GM12878 (cell line): ENCODE data around the gene ATP6V0C. TPM values are rescaled to one million over a fixed set of nuclear protein-coding genes. Genes with fewer than 3 reads are reported as not detected.

Experiments used
- ATAC-seq: fragments of 200-7000 bp; cut with Tn5 transposase; 3 replicates; pipeline ENCODE4 v1.9.1; 2020; ENCODE audit warnings: mild to moderate bottlenecking, moderate library complexity
- BruUV-seq: library from RNA; stranded (reverse); fragments of 400-500 nt; replicated peaks from 2 replicates; lab custom pipeline; 2021; lab: Mats Ljungman, UMichigan
- CTCF ChIA-PET: fragments of 300-600 bp; sonication (Branson Sonifier 250); formaldehyde crosslinking; extraction: SDS; loops from one replicate; lab custom pipeline; 2021; ENCODE audit warnings: inconsistent platforms; lab: Yijun Ruan, JAX
- POLR2A ChIA-PET: fragments of 350-600 bp; formaldehyde crosslinking; extraction: SDS; loops from one replicate; lab custom pipeline; 2021; ENCODE audit warnings: inconsistent platforms; lab: Charles Lee
- RAD21 ChIA-PET: fragments of 300-600 bp; sonication (Branson Sonifier 250); formaldehyde crosslinking; loops from one replicate; lab custom pipeline; 2023; ENCODE audit warnings: antibody characterized with exemption; ENCODE audit not compliant: unreplicated experiment; lab: Charles Lee
- SMC1A ChIA-PET: fragments of 300-600 bp; sonication (Branson Sonifier 250); formaldehyde crosslinking; loops from one replicate; lab custom pipeline; 2023; ENCODE audit not compliant: unreplicated experiment, uncharacterized antibody; lab: Charles Lee
- DNase-seq: peaks from one replicate; pipeline ENCODE4 v3.0.0-alpha.2; 2011; ENCODE audit warnings: low read depth, low spot score
- FAIRE-seq: peaks from 3 replicates; lab custom pipeline; 2011; peaks lifted over from hg19 to GRCh38; lab: Jason Lieb, UNC
- H2AFZ ChIP-seq: 2 replicates; pipeline ENCODE4 v1.6.0; 2011; ENCODE audit warnings: low read depth, low read length, control low read depth; ENCODE audit not compliant: control insufficient read depth
- H3K27ac ChIP-seq: 2 replicates; pipeline ENCODE4 v1.5.1; 2011; ENCODE audit warnings: control low read depth; ENCODE audit not compliant: control insufficient read depth, insufficient read depth
- H3K27me3 ChIP-seq, 2 experiments: replicated peaks in 1 of 2; 2 replicates each; pipeline versions ENCODE4 v1.6.0 to v1.6.1; 2011; ENCODE audit warnings: low read length in 1 of 2; ENCODE audit not compliant: control insufficient read depth in 2 of 2, insufficient read depth in 2 of 2
- H3K36me3 ChIP-seq, 2 experiments: 2 replicates each; pipeline ENCODE4 v1.5.1; 2011; ENCODE audit warnings: low read length in 1 of 2; ENCODE audit not compliant: control insufficient read depth in 2 of 2, insufficient read depth in 2 of 2
- H3K4me1 ChIP-seq: 2 replicates; pipeline ENCODE4 v1.6.1; 2011; ENCODE audit warnings: mild to moderate bottlenecking, low read length, moderate library complexity, mixed read lengths; ENCODE audit not compliant: control insufficient read depth, insufficient read depth
- H3K4me2 ChIP-seq: 2 replicates; pipeline ENCODE4 v1.6.0; 2011; ENCODE audit warnings: control low read depth; ENCODE audit not compliant: control insufficient read depth, insufficient read depth
- H3K4me3 ChIP-seq: fragments of 200-600 bp; sonication (generic); 2 replicates; pipeline ENCODE4 v1.5.1; 2016
- H3K79me2 ChIP-seq: 2 replicates; pipeline ENCODE4 v1.6.0; 2011; ENCODE audit warnings: low read length; ENCODE audit not compliant: control insufficient read depth, insufficient read depth
- H3K9ac ChIP-seq: 2 replicates; pipeline ENCODE4 v1.8.0; 2011; ENCODE audit warnings: low read length, control low read depth, mixed read lengths; ENCODE audit not compliant: control insufficient read depth, insufficient read depth
- H3K9me3 ChIP-seq: replicated peaks from 3 replicates; pipeline ENCODE4 v1.5.1; 2011; ENCODE audit warnings: mild to moderate bottlenecking, low read length; ENCODE audit not compliant: control insufficient read depth, insufficient read depth
- H4K20me1 ChIP-seq: 2 replicates; pipeline ENCODE4 v1.6.0; 2011; ENCODE audit not compliant: control insufficient read depth, insufficient read depth
- BACH1 ChIP-seq: fragments of 450-650 bp; IDR thresholded peaks from 2 replicates; pipeline ENCODE4 v1.6.1; 2017; ENCODE audit warnings: mild to moderate bottlenecking, borderline replicate concordance
- BHLHE40 ChIP-seq, 2 experiments: fragments of 450-650 bp in 1 of 2; IDR thresholded peaks; 2 replicates each; pipeline ENCODE4 v1.6.1; 2011 to 2017; ENCODE audit warnings: low read depth in 2 of 2, borderline replicate concordance in 1 of 2, improper control_type of control experiment in 1 of 2, low read length in 1 of 2, mild to moderate bottlenecking in 1 of 2
- BRCA1 ChIP-seq: IDR thresholded peaks from 2 replicates; pipeline ENCODE4 v1.6.1; 2011; ENCODE audit warnings: low read depth, low read length, improper control_type of control experiment
- CBFB ChIP-seq: IDR thresholded peaks from 2 replicates; pipeline ENCODE4 v1.6.1; 2016; ENCODE audit warnings: antibody characterized with exemption, low read depth
- IRF5 ChIP-seq: fragments of 450-650 bp; IDR thresholded peaks from 2 replicates; pipeline ENCODE4 v1.6.1; 2017; ENCODE audit warnings: borderline replicate concordance
- PBX3 ChIP-seq: IDR thresholded peaks from 2 replicates; pipeline ENCODE4 v1.6.1; 2011; ENCODE audit warnings: mild to moderate bottlenecking, low read depth, low read length, moderate library complexity; ENCODE audit not compliant: insufficient replicate concordance
- POU2F2 ChIP-seq: IDR thresholded peaks from 3 replicates; pipeline ENCODE4 v1.6.1; 2011; ENCODE audit warnings: low read depth, mild to moderate bottlenecking, low read length, borderline replicate concordance
- SKIL ChIP-seq: fragments of 450-650 bp; IDR thresholded peaks from 2 replicates; pipeline ENCODE4 v1.6.1; 2017; ENCODE audit warnings: mild to moderate bottlenecking, low read depth, inconsistent platforms; ENCODE audit not compliant: poor library complexity, severe bottlenecking
- SMAD1 ChIP-seq: fragments of 450-650 bp; IDR thresholded peaks from 2 replicates; pipeline ENCODE4 v1.6.1; 2018; ENCODE audit warnings: mild to moderate bottlenecking, low read depth; ENCODE audit not compliant: partially characterized antibody
- SP1 ChIP-seq: IDR thresholded peaks from one replicate; pipeline ENCODE4 v1.6.1; 2011; ENCODE audit warnings: low read depth, low read length
- TAF1 ChIP-seq: IDR thresholded peaks from 2 replicates; pipeline ENCODE4 v1.6.1; 2011; ENCODE audit warnings: mild to moderate bottlenecking, low read depth, low read length, borderline replicate concordance
- YY1 ChIP-seq: IDR thresholded peaks from 2 replicates; pipeline ENCODE4 v1.6.1; 2011; ENCODE audit warnings: low read depth, mild to moderate bottlenecking, low read length
- WGBS: methylation state at CpG from one replicate; pipeline ENCODE4 v1.1.6; 2016; ENCODE audit warnings: low lambda C conversion rate; ENCODE audit not compliant: insufficient replicate concordance, insufficient coverage; ENCODE audit errors: missing lambda C conversion rate; 5-methylcytosine and 5-hydroxymethylcytosine counted together
- in situ Hi-C: fragments of 300-500 bp; cut with MboI; formaldehyde crosslinking; loops from 9 replicates; pipeline ENCODE4 v1.14.3; 2018; ENCODE audit warnings: mixed read lengths
- intact Hi-C: fragments of 100-400 bp; cut with micrococcal nuclease; formaldehyde crosslinking; loops from one replicate; pipeline ENCODE4 v1.14.2; 2022; ENCODE audit not compliant: unreplicated experiment
- polyA plus RNA-seq, 11 experiments: library from polyadenylated mRNA; depleted of rRNA in 4 of 11; unstranded in 6 of 11; stranded (reverse) in 5 of 11; fragments of >200 nt; fragmentation: Nextera tagmentation in 4 of 11; fragmentation: Illumina TruSeq in 1 of 11; extraction: Ambion mirVana in 4 of 11; extraction: Trizol in 1 of 11; gene quantifications; 1 replicate in 1 of 11; 2 replicates in 10 of 11; pipeline versions ENCODE4 v1.2.1 to v1.2.3, GENCODE V29; 2011 to 2016; ENCODE audit warnings: inconsistent platforms in 2 of 11, missing spikeins in 2 of 11, low read depth in 1 of 11
- total RNA-seq, 4 experiments: library from RNA; depleted of rRNA in 3 of 4; stranded (reverse); fragments of >200 nt in 3 of 4; fragmentation: Illumina TruSeq in 1 of 4; extraction: Trizol in 1 of 4; gene quantifications; 2 replicates each; pipeline versions ENCODE4 v1.2.1 to v1.2.3, GENCODE V29; 2013 to 2021
- TF ChIP-seq, protein P1 (sequence below): fragments of 150-350 bp; IDR thresholded peaks from 2 replicates; pipeline ENCODE4 v1.6.1; 2016; ENCODE audit warnings: low read depth, low read length

ATP6V0C gene
- total and polyA plus RNA-seq, 10 of the 15 experiments (the other 5 are each of a cell fraction or from before 2014, with no cell fraction given), result 2.4 to 135 (median 18.4) TPM

DNA sequence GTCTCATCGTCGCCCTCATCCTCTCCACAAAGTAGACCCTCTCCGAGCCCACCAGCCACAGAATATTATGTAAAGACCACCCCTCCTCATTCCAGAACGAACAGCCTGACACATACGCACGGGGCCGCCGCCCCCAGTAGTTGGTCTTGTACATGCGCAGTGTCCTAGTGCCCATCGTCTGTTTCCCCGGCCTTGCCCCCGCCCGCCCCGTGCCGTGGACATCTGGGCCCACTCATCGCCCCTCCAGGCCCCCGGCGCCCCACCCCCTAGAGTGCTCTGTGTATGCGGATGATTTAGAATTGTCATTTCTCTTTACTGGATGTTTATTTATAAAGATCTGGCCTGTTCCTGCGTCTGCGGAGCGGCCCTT, 5.9 kb downstream of the ATP6V0C start (continued):
- TF ChIP-seq SMAD1 (no peak), IRF5 (no peak)
- TF ChIP-seq, protein P1, sequence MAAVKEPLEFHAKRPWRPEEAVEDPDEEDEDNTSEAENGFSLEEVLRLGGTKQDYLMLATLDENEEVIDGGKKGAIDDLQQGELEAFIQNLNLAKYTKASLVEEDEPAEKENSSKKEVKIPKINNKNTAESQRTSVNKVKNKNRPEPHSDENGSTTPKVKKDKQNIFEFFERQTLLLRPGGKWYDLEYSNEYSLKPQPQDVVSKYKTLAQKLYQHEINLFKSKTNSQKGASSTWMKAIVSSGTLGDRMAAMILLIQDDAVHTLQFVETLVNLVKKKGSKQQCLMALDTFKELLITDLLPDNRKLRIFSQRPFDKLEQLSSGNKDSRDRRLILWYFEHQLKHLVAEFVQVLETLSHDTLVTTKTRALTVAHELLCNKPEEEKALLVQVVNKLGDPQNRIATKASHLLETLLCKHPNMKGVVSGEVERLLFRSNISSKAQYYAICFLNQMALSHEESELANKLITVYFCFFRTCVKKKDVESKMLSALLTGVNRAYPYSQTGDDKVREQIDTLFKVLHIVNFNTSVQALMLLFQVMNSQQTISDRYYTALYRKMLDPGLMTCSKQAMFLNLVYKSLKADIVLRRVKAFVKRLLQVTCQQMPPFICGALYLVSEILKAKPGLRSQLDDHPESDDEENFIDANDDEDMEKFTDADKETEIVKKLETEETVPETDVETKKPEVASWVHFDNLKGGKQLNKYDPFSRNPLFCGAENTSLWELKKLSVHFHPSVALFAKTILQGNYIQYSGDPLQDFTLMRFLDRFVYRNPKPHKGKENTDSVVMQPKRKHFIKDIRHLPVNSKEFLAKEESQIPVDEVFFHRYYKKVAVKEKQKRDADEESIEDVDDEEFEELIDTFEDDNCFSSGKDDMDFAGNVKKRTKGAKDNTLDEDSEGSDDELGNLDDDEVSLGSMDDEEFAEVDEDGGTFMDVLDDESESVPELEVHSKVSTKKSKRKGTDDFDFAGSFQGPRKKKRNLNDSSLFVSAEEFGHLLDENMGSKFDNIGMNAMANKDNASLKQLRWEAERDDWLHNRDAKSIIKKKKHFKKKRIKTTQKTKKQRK, result no peak

DNA sequence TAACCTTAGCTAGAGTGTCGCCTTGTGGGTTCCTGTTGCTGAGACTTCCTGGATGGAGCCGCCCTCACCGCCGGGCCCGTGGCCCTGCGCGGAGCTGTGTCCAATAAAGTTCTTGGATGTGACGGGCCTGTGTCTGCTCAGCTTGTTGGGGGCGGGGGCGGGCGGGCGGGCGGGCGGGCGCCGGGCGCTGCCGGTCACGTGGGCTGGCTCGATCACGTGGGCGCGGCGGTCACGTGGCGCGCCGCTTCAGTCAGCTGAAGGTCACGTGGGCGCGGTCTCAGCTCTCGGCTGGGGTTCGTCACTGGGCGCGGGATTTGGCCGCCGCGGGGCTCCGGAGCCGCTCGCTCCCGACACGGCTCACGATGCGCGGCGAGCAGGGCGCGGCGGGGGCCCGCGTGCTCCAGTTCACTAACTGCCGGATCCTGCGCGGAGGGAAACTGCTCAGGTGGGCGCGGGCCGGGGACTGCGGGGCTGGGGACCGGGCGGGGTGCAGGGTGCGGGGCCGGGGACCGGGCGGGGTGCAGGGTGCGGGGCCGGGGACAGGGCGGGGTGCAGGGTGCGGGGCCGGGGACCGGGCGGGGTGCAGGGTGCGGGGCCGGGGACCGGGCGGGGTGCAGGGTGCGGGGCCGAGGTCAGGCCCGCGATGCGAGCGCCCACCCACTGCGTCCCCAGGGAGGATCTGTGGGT, 6.5 kb downstream of the ATP6V0C start, which contains the start of gene AMDHD2:
Gene AMDHD2, plus strand, starts transcription at position 275 of the 687 bp plus-strand sequence. Its CDS starts 88 bp downstream, at position 363.
- H3K9ac ChIP-seq, result peak within 1 kb of the TSS; percentile 74
- ChIA-PET SMC1A (interaction anchor here (0.6 to 0.7 kb wide), 2 partner anchors 61 to 404 kb away, joined by 3 read pairs; partner anchors contain the start of gene TEDC2), POLR2A (interaction anchor here (0.8 to 1.1 kb wide), 2 partner anchors 11 kb away, joined by 3 to 4 read pairs; partner anchors contain the start of gene CEMP1), RAD21 (no interaction called here), CTCF (interaction anchor here (1.1 kb wide), 1 partner anchor 90 kb away, joined by 4 read pairs; no protein-coding TSS in a partner anchor)
- no peaks in the 10 kb centered on the region for H3K9me3 ChIP-seq
- peaks cover 11 to 18% of the 10 kb centered on the region in 2 experiments; a peak in 3 of 4 replicates for H3K36me3 ChIP-seq
- 2% methylated on average over 8 of the region's 83 CpGs for WGBS
- intact Hi-C loops (no loop called here), in situ Hi-C loops (no loop called here)
- H3K4me2 ChIP-seq, result peak within 1 kb of the TSS; percentile 92
- H2AFZ ChIP-seq, result no peak within 1 kb of the TSS
- H3K79me2 ChIP-seq, result peaks cover 50% of the 10 kb centered on the region
- ATAC-seq (peak; percentile 76), DNase-seq (peak; percentile 34), FAIRE-seq (peak; percentile 71)
- no TSS peak for BruUV-seq
- peaks cover 17% of the 10 kb centered on the region for H3K4me1 ChIP-seq
- peak within 1 kb of the TSS; percentile 39; the same call in 1 of the 2 replicates for H3K27ac ChIP-seq
- no peaks in the 10 kb centered on the region for H3K27me3 ChIP-seq
- peak within 1 kb of the TSS; percentile 71; the same call in 1 of the 2 replicates for H3K4me3 ChIP-seq
- peaks cover 5% of the 10 kb centered on the region for H4K20me1 ChIP-seq
- TF ChIP-seq PBX3 (peak; percentile 73), POU2F2 (peak; percentile 83; the same call in 2 of the 3 replicates), TAF1 (peak; percentile 63), SP1 (peak; percentile 27), YY1 (peak; percentile 76), BRCA1 (peak; percentile 43), BHLHE40 (IDR thresholded peaks at IDR 0.05; ENCODE audit: borderline replicate concordance in 1 of 2, low read depth in 2 of 2, low read length in 1 of 2) (peak; percentile 92 to 98), SKIL (no peak), BACH1 (peak; percentile 92), CBFB (no peak)
